ENCODE results near the gene OSCAR.

DNA sequence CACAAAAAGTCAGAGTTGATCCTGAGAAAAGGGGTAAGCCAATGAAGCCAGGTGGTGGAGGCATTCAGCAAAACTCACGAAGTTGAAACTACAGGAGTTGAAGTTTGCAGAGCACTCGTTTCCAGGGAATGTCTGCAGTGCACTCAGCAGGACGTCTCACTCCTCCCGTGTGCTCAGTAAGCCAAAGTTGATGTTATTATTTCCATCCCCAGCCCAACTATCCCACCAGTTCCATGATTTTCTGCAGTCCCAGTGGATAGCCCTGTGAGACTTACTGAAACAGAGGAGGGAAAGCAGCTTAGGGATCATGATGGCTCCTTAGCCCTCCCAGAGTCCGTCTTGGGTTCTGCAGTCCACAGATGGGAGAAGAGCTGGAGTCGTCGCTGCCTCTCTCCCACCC is 19.6 kb downstream of the OSCAR start, which contains the start of gene TARM1:
- TF ChIP-seq GATA2 (IDR thresholded peaks at IDR 0.05; ENCODE audit: low read depth, low read length) (no peak), GATA3 (IDR thresholded peaks at IDR 0.05; ENCODE audit: low read depth, low read length) (no peak)

Data from SH-SY5Y (cell line).